T1000 (cell line): ENCODE measurements around the gene GMCL2.

Experiments
- DNase-seq: peaks from one replicate; lab custom pipeline; 2025; ENCODE audit warnings: mixed read lengths; lab: John Stamatoyannopoulos, UW

GMCL2 gene

GRCh38 chr5:178143246-178143645 lies 43.9 kb downstream of the GMCL2 start:
- no peak for DNase-seq

GRCh38 chr5:178142642-178143041 lies 44.5 kb downstream of the GMCL2 start:
- DNase-seq: no peak

- DNase-seq: no peak
Measured at GRCh38 chr5:178141550-178141949, 45.6 kb downstream of the GMCL2 start.

- DNase-seq: no peak
Measured at GRCh38 chr5:178137991-178138390, 49.2 kb downstream of the GMCL2 start.

GRCh38 chr5:178136990-178137389 lies 50.2 kb downstream of the GMCL2 start:
- no peak for DNase-seq
